Vein endothelial cell (primary cell): ENCODE measurements around the gene CD93. TPM values are rescaled to one million over a fixed set of nuclear protein-coding genes. Genes with fewer than 3 reads are reported as not detected.

Experiments
- total RNA-seq: library from RNA; depleted of rRNA; stranded (reverse); fragments of >200 nt; gene quantifications from 2 replicates; pipeline ENCODE4 v1.2.3, GENCODE V29; 2012

The CD93 gene, protein sequence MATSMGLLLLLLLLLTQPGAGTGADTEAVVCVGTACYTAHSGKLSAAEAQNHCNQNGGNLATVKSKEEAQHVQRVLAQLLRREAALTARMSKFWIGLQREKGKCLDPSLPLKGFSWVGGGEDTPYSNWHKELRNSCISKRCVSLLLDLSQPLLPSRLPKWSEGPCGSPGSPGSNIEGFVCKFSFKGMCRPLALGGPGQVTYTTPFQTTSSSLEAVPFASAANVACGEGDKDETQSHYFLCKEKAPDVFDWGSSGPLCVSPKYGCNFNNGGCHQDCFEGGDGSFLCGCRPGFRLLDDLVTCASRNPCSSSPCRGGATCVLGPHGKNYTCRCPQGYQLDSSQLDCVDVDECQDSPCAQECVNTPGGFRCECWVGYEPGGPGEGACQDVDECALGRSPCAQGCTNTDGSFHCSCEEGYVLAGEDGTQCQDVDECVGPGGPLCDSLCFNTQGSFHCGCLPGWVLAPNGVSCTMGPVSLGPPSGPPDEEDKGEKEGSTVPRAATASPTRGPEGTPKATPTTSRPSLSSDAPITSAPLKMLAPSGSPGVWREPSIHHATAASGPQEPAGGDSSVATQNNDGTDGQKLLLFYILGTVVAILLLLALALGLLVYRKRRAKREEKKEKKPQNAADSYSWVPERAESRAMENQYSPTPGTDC
- 215 and 490 TPM in 2 replicates for total RNA-seq

GRCh38 chr20:23086056-23086566 is at the start of gene CD93:
CD93 (minus strand) TSS chr20:23086324; CDS start chr20:23086192, 132 bp downstream.

DNA sequence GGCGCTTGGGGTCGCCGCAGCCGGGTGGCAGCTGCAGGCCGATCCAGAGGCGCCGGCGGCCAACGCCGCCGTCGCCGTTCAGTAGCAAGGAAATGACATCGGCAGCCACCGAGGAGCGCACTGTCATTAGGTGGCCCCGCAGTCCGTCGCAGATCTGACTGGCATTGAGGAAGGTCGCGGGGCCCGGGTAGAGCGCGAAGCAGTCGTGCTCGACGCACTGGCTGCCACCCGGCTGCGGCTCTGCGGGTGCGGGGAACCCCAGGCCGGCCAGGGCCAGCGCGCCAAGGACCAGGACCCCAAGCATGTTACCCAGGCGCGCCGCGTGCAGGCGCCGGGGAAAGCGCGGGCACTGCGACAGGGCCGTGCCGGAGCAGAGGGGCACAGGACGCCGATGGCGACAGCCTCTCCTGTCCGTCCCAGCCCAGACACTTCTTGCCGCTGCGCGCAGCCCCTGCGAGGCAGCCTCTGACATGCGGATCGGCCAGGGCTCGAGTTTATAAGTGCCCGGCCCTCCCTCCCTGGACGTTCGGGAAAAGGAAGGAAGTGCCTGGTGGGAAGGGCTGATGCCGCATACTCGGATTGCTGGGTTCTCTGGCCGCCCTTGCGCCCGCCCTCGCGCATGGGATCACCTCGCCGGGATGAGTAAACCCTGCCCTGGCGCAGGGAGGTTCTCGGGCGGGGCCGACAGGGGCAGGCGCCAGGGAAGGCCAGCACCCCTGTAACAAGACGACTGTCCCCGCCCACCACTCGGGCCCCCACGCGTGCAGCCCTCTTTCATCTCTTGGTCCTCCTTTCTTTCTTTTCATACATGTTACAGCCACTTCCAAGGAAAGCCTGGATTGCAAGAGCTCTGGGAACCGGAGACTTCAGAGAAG is 36.7 kb downstream of the CD93 start, which contains the start of gene THBD:
Gene THBD, minus strand, starts transcription at position 472 of the 875 bp plus-strand sequence. Its CDS starts 168 bp downstream, at position 304.

GRCh38 chr20:23034721-23035671 is 51.1 kb downstream of the CD93 start, which contains the start of gene SSTR4:
SSTR4 (plus strand) TSS chr20:23035312; CDS start chr20:23035484, 172 bp downstream.

Other genes starting within 250 kb of the CD93 start
- gene SSTR4, start 51.0 kb downstream of the CD93 start, total RNA-seq: not detected in 2 replicates
- 55.2 and 68.9 TPM in 2 replicates for gene THBD, start 36.7 kb downstream of the CD93 start, total RNA-seq